ENCODE measurements around the gene KNCN. TPM values are rescaled to one million over a fixed set of nuclear protein-coding genes. Genes with fewer than 3 reads are reported as not detected.

The KNCN gene
- total RNA-seq, 1 donor from 2014 or later, result not detected

- H3K27ac Mint-ChIP-seq, result no peak overlapping the region
- TF ChIP-seq CTCF (IDR thresholded peaks at IDR 0.05; ENCODE audit: unreplicated experiment), result no peak
- H3K4me1 Mint-ChIP-seq (ENCODE audit: low read depth), result peaks cover 3% of the 10 kb centered on the region
- no peak for DNase-seq (ENCODE audit: low spot score, unreplicated experiment)
- H3K36me3 Mint-ChIP-seq (ENCODE audit: insufficient read depth), result no peaks in the 10 kb centered on the region
- no peak overlapping the region for H3K4me3 Mint-ChIP-seq (ENCODE audit: low read depth)
- H3K9me3 Mint-ChIP-seq (ENCODE audit: low read depth), result no peaks in the 10 kb centered on the region
- peaks cover 82% of the 10 kb centered on the region for H3K27me3 Mint-ChIP-seq
These were observed 21.1 kb downstream of the KNCN start for GRCh38 chr1:46530311-46530710.

- Mint-ChIP-seq H3K4me1 (ENCODE audit: low read depth) (peaks cover 3% of the 10 kb centered on the region), H3K4me3 (ENCODE audit: low read depth) (no peak overlapping the region), H3K27me3 (peaks cover 81% of the 10 kb centered on the region), H3K9me3 (ENCODE audit: low read depth) (no peaks in the 10 kb centered on the region), H3K36me3 (ENCODE audit: insufficient read depth) (no peaks in the 10 kb centered on the region), H3K27ac (no peak overlapping the region)
- TF ChIP-seq CTCF (IDR thresholded peaks at IDR 0.05; ENCODE audit: unreplicated experiment), result no peak
- DNase-seq (ENCODE audit: low spot score, unreplicated experiment), result no peak
These were observed 22.3 kb downstream of the KNCN start for GRCh38 chr1:46529031-46529630.

GRCh38 chr1:46528297-46528955 is 23.0 kb downstream of the KNCN start:
- H3K9me3 Mint-ChIP-seq (ENCODE audit: low read depth), result no peaks in the 10 kb centered on the region
- peak; percentile 3 for TF ChIP-seq CTCF (IDR thresholded peaks at IDR 0.05; ENCODE audit: unreplicated experiment)
- H3K36me3 Mint-ChIP-seq (ENCODE audit: insufficient read depth), result no peaks in the 10 kb centered on the region
- no peak overlapping the region for H3K4me3 Mint-ChIP-seq (ENCODE audit: low read depth)
- H3K4me1 Mint-ChIP-seq (ENCODE audit: low read depth), result peaks cover 3% of the 10 kb centered on the region
- H3K27ac Mint-ChIP-seq, result no peak overlapping the region
- no peak for DNase-seq (ENCODE audit: low spot score, unreplicated experiment)
- H3K27me3 Mint-ChIP-seq, result peaks cover 81% of the 10 kb centered on the region

GRCh38 chr1:46527474-46528296 is 23.8 kb downstream of the KNCN start:
- peak; percentile 80 for DNase-seq (ENCODE audit: low spot score, unreplicated experiment)
- peaks cover 4% of the 10 kb centered on the region for H3K4me1 Mint-ChIP-seq (ENCODE audit: low read depth)
- TF ChIP-seq CTCF (IDR thresholded peaks at IDR 0.05; ENCODE audit: unreplicated experiment), result peak; percentile 89
- no peaks in the 10 kb centered on the region for H3K36me3 Mint-ChIP-seq (ENCODE audit: insufficient read depth)
- H3K27ac Mint-ChIP-seq, result no peak overlapping the region
- H3K27me3 Mint-ChIP-seq, result peaks cover 87% of the 10 kb centered on the region
- no peaks in the 10 kb centered on the region for H3K9me3 Mint-ChIP-seq (ENCODE audit: low read depth)
- H3K4me3 Mint-ChIP-seq (ENCODE audit: low read depth), result no peak overlapping the region

GRCh38 chr1:46526691-46527291 is 24.7 kb downstream of the KNCN start:
- Mint-ChIP-seq H3K9me3 (ENCODE audit: low read depth) (no peaks in the 10 kb centered on the region), H3K27ac (no peak overlapping the region), H3K27me3 (peaks cover 90% of the 10 kb centered on the region), H3K4me3 (ENCODE audit: low read depth) (no peak overlapping the region), H3K36me3 (ENCODE audit: insufficient read depth) (no peaks in the 10 kb centered on the region), H3K4me1 (ENCODE audit: low read depth) (peaks cover 7% of the 10 kb centered on the region)
- TF ChIP-seq CTCF (IDR thresholded peaks at IDR 0.05; ENCODE audit: unreplicated experiment), result no peak
- DNase-seq (ENCODE audit: low spot score, unreplicated experiment), result no peak

All from progenitor cell of endocrine pancreas (in vitro differentiated cells).